CD1c-positive myeloid dendritic cell (primary cell): ENCODE results near the gene STX8.

Experiments used
- DNase-seq: peaks from one replicate; pipeline ENCODE4 v3.0.0-alpha.2; 2016; ENCODE audit errors: extremely low spot score

Gene STX8

DNA sequence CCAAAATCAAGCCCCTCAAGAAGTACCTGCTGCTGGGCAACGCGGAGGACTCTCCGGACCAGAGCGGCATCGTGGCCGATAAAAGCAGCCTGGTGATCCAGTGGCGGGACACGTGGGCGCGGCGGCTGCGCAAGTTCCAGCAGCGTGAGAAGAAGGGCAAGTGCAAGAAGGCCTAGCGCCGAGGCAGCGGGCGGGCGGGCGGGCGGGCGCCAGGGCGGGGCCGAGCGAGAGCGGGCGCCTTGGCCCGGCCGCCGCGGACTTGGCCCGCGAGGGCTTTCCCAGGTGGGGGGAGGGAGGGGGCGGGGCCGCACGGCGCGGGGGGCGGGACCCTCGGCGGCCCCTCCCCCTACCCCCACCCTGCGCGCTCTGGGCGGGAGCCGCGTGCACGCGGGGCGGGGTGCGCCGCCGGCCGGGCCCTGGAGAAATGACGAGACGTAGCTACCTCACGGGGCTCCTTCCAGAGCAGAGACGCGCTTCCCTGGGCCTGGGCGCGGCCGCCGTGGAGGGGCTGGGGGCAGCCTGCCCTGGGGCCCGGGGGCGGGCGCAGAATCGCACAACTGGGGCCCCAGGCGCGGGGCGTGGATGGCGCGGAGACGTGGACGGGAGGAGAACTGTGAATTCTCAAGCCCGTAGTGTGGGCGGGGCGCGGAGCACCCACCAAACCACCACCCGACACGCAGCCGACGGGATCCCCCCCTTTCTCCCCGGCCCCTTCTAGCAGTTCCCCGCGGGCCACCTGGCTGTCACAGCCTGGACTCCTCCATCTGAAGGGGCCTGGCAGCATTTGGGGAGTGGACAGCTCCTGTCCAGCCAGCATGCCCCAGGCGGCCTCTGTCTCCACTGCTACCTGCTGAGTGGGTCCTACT is 335.6 kb downstream of the STX8 start:
- peak; percentile 77 for DNase-seq

DNA sequence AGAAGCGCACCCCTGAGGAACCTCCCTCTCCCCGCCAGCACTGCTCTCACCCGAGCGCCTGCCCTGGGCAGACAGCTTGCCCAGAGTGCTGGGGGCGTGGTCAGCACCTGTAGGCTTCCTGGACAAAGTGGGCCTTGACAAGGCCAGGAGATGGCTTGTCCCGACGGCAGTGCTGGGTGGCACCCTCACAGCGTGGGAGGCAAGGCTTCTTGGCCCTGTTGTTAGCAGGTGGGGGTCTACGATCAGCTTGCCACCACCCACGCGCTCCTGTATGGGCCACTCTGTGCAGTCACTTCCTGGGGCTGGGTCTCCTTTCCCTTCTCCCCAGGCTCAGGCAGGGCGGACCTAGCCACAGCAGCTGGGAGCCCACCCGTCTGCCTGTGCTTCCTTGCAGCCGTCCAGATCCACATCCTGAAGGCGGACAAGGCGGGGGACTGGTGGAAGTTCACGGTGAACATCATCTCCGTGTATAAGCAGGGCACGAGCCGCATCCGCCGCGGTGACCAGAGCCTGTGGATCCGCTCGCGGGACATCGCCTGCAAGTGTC is 336.3 kb downstream of the STX8 start:
- DNase-seq: peak; percentile 9

DNA sequence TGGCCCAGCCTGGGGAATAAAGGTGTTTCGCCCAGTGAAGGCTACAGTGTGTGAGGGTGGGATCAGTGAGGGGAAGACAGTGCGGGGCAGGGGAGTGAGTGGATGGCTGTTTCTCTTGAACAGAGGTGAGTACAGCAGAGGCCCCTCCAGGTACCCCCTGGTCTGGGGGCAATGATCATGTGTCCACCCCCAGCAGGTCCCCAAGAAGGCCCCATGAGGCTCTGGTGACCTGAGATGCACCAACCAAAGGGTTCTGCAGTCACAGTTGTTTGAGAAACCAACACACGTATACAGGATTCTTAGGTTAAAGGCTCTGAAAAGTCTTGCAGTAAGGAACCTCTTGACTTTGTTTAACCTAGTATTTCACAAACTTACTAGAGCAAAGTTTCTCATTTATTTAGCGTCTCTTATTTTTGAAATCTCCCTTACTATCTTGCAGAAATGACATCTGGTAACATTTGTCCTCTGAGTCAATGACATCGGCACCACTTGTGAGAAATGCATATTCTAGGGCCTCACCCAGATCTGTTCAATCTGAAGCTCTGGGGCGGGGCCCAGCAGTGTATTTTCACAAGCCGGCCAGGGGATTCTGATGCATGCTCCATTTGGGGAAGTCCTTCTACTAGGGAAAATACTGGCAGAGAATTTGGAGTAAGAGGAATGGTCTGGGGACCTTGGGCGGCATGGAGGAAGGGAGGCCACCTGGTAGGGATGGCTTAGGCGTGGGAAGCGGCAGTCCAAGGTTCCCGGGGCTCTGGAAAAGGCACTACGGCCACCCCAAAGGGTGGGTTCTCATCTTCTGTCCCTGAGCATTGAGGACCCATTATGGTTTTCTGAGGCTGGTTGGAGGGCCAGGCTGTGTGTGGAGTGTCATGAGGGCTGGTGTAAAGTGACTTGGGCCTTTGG is 337.0 kb downstream of the STX8 start:
- no peak for DNase-seq

DNA sequence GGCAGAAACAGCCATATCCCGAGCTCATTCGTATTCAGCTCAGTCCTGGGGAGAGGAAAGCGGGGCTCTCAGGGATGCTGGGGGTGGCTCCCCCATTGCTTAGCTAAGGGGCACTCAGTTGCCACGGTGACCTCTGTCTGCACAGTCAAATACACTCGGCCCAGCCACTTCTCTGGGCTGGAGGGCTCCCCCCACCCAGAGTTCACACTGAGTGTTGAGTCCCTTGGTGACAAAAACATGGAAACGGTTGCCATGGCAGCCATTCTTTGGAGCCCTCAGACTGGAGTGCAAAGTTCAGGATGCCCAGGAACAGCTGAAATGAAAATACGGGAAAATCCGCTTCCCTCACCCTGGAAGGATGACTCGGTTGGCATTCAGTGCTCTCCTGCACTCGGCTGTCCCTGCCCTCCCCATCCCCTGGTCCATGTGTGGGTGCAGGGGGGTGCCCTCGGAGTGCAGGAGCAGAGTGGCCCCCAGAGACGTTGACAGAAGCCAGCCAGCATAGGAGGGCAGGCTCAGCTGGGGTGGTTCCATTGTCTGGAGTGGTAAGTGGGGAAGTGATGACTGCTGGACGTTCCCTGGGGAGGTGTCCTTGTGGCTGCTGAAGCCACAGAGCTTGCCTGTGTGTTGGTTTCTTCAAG is 337.8 kb downstream of the STX8 start:
- DNase-seq: no peak

DNA sequence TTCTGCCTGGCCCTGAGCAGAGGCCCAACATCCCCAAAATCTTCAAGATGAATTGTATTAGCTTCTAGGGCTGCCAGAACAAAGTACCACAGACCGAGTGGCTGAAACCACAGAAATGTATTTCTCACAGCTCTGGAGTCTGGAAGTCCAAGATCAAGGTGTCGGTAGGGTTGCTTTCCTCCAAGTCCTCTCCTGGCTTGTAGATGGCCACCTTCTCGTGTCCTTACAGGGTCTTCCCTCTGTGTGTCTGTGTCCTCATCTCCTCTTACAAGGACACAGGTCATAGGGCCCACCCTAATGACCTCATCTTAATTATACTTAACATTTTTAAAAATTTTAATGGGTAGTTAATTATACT is 338.6 kb downstream of the STX8 start:
- no peak for DNase-seq

DNA sequence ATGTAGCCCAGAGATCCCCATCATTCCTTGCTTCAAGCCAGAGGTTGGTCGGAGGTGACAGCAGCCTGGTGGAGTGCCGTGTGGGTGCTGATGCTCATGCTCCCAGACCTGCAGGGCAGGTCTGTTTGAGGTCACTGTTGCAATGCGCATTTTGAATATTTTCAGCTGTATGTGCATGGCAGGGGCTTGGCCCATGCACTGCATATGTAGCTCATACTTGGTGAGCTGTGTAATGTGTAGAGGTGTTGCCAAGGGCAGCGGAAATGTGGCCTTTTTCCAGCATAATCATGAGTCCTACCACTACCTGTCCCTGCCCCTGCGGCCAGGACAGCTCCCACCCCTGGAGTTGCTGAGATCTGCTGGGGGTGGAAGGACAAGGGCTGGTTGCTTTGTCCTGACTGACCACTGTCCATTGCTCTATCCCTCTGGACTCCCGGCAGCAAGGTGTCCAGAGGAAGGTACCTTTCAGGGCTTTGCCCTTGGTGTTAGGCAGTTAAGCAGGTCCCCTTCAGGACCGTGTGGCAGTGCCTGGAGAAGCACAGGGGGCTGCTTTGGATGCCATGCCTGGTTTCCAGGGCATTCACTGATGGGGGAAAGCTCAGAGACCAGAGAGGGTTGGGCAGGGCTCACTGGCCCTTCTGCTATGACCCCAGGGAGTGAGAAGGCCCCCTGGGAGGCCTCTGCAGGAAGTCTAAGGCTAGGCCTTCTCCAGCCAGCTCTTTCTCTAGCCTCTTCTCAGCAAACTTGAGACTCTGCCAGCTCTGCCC is 339.2 kb downstream of the STX8 start:
- DNase-seq: no peak

DNA sequence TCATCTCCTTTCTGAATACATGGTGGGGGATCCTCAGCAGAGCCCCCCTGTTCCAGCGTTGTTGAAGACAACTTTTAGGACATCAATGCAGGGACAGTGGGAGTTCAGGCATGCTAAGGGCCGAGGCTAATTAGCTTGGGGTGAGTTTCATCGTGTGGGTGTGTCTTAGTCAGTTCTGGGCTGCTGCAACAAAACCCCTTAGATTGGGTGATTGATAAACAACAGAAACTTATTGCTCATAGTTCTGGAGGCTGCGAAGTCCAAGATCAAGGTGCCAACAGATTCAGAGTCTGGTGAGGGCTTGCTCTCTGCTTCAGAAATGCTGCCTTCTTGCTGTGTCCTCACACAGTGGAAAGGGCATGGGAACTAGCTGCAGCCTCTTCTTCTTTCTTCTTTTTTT is 340.3 kb downstream of the STX8 start:
- DNase-seq: no peak

DNA sequence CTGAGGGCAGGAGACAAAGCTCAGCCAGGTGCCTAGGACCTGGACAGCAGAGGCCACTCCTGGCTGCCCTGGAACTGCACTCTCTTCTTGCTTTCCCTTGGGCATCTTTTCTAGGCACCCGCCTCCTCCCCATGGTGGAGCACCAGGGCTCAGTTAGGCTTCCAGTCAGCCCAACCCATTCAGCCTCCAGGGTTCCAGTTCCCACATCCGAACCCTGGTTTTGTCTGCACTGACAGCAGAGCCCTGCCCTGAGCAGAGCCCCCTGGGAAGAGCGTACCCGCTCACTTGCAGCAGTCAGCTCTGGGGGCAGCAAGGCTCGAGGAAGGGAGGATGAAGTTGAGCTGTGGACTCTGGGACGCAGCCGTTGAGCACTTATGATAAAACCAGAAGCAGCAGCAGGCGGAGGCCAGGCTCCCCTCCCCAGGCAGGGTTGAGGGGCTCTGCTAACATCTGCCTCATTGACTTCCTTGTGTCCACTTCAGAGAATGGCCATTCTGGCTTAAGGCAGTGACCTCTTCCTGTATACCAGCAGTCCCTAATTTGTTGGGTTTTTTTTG is 341.2 kb downstream of the STX8 start:
- DNase-seq: no peak

DNA sequence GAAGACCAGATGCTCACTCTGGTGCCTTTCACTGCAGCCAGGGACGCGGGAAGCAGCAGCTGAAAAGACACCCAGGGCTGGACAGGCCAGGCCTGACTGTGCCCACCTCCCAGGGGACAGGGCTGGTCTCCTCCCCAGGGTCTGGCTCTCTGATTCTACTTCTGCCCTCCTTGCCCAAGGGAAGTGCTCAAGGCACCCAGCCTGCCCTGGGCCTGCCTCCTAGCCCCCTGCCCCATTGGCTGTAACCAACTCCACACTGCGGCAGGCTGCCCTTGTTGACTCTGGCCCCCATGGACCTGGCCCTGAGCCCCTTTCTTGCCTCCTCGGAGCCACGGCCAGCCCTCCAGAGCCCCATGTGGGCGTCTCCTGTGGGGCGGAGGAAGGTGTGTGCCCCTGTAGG is 341.9 kb downstream of the STX8 start:
- DNase-seq: no peak

DNA sequence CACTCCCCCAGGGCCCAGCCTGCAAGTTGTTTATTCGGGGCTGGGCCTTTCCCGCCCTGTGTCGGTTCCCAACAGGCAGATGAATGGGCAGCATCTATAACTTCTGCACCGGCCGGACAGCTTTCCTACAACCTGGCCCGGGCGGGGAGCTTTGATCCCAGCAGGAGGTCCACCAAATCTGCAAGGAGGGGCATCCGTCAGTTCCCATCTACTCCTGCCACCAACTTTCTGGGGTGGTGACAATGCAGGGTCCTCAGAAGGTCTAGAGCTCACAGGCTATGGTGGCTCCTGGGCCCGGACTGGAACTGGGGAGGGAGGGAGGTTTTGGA is 342.4 kb downstream of the STX8 start:
- no peak for DNase-seq

DNA sequence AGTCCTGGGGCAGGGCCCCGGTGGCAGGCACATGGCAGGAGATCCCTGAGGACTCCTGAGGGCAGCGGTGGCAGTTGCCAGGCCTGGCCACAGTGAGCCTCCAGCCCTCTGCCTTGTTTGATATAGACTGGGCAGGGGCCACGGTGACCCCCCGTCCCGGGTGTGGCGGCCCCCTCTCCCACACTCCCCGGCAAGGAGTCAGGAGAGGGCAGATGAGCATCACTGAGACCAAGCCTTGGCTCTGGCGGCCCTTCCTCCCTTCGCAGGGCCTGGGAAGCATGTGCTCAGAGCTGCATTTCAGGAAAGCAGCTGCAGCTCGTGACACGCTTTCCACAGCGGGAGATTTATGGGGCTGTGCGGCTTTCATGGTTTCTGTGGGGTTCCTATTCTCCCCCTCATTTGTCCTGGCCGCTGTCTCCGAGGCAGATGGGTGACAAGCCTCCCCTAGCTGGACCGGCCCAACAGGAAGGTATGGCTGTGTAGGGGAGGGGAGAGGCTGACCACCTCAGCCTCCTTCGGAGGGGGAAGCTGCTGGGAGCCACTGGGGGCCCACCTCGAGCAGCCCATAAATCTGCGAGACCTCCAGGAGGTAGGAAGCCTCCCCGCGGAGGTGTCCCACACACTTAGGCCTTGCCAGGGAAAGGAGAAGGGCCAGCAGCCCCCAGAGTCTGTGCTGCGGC is 342.9 kb downstream of the STX8 start:
- DNase-seq: no peak

DNA sequence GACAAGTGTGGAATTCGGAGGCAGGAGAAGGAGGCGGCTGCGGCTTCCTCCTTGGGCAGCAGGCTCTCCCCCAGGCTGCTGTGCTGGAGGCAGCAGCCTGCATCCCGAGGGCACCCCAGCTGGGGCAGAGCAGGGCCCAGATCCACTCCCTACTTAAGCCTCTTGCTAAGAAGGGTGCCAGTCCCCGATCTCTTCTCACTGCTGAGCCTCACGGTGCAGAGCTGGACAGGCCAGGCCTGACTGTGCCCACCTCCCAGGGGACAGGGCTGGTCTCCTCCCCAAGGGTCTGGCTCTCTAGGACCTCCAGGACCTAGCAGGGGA is 343.5 kb downstream of the STX8 start:
- no peak for DNase-seq

DNA sequence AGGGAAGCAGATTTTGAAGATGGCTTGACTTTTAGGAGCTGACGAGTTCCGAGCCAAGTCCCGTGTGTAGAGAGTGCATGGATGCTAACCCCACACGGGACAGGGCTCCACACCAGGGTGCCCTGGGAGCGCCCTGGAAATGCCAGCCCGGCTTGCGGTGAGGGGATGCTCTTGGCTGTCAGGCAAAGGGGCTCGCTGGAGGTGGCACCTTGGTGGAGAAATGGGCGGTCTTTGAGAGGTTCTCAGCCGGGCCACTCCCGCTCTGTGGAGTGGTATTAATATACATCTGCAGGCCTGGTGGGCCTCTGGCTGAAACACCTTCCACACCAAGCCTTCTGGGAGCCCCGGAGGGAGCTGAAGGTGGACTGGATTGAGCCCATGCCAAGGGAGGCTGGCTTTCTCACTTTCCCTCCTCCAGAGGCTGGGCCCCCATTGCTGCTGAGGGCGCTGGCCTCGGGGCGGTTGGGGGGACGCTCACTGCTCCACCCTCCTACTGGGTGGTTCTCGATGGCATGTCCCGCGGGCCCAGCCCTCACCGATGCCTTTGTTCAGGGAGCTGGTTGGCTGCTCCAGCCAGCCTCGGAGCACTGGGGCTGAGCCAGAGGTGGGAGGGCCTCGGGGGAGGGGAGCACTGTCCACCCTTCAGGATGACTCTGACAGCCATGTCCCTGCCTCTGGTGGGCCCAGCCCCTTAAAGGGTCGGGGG is 344.0 kb downstream of the STX8 start:
- no peak for DNase-seq

DNA sequence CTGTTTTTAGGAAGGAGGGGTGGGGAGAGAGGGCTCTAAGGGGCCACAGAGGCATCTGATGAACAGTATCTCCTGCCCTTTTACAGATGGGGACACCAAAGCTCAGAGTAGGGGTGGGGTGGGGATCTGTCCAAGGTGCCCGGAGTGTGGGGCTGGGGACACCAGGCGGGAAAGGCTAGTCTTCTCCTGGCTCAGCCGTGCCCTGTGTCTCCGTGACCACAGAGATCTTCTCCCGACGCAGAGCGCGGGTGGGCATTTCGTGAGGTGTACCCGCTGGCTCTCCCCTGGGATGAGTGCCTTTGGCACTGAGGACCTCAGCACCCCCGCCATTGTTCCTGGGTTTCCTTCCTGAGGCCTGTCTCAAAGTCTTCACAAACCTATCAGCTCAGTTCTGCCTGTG is 344.8 kb downstream of the STX8 start:
- DNase-seq: no peak

DNA sequence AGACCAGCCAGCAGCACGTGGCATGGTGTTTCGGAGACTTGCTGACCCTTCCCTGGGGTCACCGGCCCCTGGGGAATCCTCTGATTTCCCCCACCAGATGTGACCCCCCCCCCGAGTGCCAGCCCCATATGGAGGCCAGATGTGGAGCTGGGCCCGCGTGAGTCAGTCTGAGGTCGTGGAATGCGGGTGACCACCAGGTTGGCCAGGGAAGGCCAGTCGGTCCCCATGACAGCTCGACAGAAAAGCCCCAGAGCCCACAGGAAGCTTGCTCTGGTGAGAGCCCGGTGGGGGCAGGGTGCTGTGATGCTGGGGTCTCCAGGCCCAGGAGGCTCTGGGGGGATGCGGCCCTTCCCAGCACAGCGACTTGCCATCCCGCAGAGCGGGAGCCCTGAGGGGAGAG is 345.3 kb downstream of the STX8 start:
- no peak for DNase-seq

DNA sequence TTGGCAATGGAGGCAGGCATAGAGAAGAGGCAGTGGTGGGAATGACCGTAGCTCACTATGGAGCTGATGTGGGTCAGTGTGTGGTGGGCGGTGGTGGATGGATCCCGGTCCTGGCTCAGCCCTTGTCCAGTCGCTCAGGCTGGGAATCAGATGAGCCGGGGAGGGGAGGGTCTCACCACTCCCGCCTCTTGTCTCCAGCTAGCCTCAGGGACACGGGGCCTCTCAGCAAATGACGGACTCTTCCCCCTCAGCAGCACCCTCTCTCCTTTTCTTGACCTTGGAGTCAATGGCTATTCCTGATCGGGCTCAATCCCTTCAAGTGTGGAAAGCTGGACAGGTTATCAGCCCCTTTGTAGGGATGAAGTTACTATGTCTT is 345.8 kb downstream of the STX8 start:
- no peak for DNase-seq

DNA sequence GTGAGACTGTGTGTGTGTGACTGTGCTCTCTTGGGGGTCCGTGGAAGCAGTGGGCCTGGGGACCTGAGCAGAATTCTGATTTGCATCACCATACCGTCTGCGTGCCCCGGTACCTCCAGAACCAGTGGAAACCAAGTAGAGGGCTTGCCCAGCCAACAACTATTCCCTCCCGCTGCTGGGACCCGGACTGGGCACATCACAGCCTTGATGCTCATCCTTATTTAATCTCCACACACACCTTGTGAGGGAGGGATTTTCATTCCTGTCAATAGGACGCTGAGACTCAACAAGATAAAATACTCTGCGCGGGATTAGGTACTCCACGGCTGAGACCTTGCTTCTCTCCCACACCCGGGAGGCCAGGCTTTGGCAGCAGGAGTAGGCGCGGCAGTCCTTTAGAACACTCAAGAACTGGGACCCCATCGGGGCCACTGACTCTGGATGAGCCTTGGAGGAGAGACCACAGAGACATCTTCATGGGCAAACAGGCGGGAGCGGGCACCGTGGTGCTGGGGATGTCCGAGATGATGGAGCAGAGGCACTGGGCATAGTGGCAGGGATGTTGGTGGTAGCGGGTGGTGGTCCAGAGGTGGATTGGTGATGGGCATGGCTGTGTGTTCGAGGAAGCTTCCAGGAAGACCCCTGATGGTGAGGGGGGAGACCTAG is 346.3 kb downstream of the STX8 start:
- DNase-seq: no peak

DNA sequence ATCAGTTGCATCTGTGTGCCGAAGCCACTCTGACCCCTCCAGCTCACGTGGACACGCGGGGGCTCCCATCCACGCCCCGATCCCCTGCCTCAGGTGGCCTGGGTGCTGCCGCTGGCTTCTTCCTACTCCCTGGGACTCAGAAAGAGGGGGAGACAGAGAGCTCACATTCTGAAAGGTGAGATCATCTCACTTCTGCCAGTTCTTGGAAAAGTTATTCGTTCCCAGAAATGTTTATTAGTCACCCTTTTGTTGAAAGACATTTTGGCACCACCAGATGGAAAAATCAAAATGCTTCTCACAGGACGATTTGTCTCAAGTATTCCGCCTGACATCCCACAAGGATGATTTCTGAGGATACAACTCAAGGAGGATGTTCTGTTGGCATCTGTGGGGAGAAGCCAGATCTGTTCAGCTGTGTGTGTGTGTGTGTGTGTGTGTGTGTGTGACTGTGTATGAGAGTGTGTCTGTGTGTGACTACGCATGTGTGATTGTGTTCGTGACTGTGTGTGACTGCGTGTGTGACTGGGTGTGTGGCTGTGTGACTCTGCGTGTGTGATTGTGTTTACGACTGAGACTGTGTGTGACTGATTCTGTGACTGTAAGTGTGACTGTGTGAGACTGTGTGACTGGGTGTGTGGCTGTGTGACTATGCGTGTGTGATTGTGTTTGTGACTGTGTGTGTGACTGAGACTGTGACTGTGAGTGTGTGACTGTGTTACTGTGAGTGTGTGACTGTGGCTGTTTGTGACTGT is 347.0 kb downstream of the STX8 start:
- DNase-seq: no peak

DNA sequence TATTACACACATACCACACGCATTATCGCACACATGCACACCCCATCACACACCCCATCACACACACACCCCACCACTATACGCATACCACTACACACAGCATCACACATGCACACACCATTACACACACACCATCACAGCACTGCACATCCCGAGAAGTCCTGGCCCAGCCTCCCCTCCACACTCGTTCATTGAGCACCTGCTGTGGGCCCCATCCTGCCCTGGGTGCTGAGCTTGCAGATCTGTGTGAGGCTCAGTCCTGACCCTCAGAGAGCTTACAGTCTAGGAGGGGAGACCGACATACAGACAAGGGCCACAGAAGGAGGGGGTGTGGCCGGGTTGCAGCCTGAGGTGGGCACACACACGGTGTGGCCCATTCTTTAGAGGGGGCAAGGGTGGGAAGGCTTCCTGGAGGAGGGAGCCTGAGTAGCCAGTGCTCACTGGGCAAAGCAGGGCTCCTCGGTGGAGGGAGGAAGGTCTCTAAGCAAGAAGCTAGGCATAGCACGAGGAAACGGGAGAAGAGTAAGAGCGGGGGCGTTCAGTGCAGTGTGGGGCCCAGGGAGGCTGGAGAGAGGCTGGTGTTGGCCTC is 347.7 kb downstream of the STX8 start:
- DNase-seq: no peak
